Measurements from ENCODE around the gene TSHZ2.
A peak's percentile ranks its signal among the peaks of the same experiment; 100 is the strongest.

Gene TSHZ2

DNA sequence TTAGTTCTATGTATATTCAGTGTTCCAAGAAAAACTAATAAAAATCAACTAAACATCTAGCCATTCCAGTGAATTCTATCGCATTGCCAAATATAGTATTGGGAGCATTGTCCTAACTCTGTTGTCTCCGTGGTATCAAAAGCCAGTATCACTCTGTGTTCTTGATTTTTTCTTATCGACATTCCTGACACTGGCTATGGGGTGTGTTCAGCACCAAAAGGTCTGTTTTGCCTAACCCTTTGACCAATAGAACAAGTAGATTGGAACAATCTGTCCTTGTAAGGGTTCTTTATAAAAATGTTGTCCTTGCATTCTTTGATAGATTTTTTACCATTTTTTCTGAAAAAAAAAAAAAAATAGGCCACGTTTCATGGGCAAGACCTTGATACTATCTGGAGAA lies 161.5 kb downstream of the TSHZ2 start:
- DNase-seq (ENCODE audit: low spot score): no peak

DNA sequence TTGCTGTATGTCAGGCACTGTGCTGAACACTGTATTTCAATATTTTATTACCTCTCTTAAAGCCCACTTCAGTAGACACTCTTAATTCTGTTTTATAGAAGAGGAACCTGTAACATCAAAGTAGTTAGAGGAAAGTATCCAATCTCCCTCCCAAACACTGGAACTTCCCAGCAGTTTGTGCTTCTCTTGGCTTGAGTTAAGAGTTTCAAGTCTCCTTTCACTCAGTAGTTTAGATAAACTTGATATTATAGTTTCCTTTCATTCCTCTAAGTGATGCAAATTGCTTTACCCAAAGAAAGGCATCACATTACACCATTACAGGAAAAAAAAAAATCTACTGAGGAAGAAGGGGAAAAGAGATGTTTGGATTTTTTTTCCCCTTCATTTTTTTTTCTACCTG lies 164.3 kb downstream of the TSHZ2 start:
- no peak for DNase-seq (ENCODE audit: low spot score)

DNA sequence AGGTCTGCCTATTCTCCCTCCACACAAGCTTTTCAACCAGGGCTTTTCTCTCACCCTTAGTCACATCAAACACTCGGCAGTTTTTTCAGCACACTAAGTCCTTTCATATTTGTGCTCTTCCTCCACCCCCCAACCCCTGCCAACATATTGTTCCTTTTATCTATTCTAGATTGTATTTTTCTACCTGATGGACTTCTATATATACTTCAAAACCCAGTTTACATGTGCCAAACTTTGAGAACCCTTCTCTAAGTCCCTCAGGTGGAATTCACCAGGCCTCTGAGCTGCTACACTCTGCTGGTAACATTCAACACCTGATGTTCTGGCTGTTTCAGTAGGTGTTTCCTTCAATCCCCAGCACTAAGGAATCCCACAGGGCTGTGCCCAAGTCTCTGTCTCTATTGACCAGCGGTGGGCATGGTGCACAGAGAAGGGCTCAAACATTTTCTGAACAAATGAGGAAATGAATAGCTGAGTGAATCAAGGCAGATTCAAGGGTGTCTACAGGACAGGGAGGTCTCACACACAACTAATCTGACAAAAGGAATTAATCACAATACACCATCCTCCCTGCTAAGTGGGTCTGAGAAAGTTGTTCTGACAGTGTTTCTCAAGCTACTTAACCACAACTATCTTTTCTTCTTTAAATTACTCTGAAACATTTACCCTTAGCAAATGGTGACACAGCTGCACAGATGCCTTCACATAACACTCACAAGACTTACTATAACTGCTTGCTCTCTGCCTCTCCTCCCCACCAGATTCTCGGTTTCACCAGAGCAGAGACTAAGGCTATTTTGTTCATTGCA lies 166.5 kb downstream of the TSHZ2 start:
- DNase-seq (ENCODE audit: low spot score): no peak

DNA sequence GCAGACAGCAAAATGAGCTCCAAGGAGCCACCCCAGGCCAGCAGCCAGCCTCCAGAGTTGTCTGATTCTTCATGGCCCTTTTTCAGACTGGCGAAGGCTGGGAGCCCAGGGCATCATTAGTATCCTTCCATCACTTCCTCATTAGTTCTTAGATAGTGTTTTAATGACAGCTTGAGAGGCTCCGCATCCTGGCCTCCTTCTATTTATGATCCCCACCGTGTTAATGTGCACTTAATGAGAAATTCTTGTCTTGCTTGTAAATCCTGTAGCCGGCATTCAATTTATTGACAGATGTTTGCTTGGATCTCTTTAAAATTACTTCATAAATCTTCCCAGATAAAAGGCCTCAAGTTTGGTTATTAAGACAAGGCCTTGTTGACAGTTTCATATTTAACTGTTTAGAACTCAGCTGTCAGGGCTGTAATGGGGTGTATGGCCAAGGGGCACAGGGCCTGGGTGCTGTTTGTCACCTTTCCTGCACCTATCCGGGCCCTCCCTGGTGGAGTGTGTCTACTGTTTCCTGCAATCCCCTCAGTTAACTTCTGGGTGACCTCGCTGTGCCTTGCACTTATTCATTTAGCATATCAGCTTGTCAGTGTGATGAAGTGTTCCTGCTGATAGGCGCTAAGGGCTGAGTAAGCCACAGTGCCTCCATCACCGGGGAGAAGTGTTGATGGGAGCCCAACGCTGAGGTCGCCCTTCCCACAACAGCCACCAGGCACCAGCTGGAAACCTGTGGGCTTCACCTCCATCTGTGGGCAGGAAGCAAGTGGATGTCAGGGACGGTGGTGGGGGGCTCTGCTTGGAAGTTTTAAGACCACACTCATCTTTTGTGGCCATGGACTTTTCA lies 169.3 kb downstream of the TSHZ2 start:
- no peak for DNase-seq (ENCODE audit: low spot score)

DNA sequence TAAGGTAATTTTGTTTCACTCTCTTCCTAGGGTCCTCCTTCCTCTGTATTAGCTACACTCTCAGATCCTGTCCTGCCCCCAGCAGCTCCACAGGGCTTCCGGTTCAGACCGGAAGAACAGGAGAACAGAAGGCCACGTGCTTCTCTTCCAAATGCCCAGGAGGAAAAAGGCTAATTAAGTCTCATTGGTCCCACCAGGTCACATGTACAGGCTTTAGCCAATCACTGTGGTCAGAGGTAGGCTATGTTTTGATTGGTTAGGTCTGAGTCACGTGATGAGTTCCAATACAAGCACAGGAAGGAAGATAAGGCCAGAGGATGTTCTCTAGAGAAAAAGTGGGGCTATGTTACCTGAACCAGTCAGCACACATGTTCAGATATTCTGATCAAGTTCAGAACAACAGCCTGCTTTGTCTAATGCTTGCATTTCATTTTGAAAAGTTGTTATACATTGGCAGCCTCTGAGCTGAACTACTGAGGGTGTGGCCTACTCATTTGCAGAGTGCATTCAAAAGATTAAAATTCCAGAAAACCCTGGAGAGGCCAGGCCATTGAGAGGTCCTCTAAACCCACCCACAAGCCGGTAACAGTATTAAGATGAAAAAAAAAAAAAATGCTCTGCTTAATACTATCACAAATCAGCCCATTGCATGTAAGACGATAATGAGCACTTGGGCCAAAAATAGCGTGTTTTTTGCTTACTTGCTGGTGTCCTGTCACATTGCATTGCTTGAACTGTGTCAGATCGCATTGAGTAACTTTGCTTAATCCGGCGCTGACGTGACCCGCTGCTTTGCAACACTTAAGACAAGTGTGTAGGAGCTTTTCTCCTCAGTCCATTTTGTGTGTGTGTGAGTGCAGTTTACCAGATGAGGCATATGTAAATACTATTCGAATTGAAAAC lies 170.3 kb downstream of the TSHZ2 start:
- no peak for DNase-seq (ENCODE audit: low spot score)

DNA sequence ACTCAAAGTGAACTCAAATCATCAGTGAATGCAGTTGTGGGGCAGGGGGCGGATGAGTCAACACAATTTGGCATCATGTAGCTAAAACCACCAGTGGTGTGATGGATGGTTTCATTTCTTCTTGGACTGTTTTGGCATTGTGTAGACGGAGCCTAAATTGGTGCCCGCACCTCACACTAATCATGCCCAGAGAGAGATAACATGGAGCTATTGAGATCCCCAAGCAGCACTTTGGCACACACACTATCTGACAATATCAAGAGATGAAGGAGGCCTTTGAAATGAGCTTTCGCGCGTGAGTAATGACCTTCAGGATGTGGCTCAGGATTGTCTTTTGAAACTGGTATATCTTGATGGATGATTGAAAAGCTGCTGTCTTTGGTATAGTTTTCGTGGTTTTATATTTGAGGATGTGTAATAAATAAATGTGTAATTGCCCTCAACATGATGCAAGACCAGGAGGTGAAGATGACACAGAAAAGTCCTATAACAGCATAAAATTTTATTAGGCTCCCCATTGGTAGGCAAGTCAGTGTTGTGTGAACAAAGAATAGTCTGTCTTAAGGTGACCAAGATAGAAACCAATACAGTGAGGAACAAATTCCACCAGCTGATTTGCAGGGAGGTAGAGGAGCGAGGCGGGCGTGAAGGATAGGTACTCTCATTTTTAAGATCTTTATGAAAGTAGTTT lies 174.2 kb downstream of the TSHZ2 start:
- no peak for DNase-seq (ENCODE audit: low spot score)

DNA sequence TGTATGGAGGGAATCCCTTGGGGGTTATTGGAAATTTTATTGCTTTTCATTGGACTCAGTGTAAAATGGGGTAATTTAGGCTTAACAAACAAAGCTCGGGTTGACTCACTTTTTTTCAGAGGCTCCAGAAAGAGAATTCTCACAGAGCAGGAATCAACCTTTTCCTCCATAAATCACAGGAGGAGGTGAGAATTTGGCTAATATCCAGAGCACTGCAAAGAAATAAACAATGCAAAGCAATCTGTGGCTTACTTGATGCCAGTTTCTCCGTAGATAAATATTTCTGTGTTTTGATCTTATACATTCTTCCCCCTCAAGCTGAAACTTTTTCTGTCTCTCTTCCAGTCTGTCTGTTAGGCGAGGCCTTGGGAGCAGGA lies 176.6 kb downstream of the TSHZ2 start:
- DNase-seq (ENCODE audit: low spot score): no peak

DNA sequence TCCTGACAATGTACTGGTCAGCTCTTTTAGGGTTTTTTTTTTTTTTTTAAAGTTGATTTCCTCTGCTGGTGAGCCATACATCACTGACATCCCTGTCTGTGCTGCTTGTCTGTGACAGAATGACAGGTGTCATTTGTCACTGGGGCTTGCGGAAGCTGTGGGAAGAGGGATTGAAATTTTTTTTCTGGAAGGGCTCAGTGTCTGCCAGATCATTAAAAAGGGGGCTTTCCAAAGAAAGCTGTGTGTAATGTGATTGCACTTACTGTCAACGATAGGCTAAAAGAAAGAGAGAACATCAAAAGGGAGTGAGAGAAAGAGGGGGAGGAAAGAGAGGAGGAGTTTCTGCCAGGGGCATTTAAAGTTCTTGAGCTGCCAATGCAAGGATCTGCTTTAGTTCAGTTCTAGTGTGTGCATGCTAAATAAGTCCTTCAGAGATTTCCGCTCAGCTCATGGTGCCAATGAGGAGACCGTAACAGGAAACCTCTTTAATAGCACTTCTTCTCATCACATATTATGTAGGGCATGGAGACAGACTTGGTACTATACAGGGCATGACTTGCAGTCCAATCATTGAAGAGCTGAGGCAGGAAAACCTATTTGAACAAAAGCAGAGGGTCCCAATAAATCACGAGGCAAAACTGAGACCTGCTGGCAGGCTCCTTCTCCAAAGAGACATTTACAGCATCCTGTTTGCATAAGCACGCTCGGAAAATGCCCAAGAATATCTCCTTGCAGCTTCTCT lies 177.2 kb downstream of the TSHZ2 start:
- no peak for DNase-seq (ENCODE audit: low spot score)

DNA sequence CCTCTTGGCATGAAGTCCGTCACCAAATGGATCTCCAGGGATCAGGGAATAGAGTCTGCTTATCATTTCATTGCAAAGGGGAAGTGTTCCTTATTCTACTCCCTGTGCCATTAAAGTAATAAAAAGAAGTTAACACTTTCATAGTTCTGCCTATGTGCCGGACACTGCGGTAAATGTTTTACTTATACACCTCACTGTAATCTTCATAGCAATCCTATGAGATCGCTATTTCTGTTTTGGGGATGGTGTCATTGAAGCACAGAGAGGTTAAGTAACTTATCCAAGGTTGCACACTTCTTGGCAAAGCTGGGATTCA lies 177.7 kb downstream of the TSHZ2 start:
- DNase-seq (ENCODE audit: low spot score): no peak

DNA sequence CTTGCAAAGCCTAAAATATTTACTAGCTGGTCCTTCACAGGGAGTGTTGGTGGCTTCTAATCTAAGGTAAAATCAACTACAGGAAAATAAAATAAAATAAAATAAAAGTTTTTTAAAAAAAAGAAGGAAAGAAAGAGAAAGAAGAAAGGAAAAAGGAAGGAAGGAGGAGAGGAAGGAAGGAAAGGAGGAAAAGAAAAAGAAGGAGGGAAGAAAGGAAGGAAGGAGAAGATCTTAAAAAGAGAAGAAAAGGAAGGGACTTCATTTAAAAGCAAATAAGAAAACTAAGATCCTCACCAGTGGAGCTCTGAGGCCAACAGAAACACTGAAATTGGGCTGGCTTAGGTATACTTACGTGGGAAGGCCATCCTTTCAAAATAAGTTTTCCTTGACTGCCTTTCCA lies 178.4 kb downstream of the TSHZ2 start:
- no peak for DNase-seq (ENCODE audit: low spot score)

DNA sequence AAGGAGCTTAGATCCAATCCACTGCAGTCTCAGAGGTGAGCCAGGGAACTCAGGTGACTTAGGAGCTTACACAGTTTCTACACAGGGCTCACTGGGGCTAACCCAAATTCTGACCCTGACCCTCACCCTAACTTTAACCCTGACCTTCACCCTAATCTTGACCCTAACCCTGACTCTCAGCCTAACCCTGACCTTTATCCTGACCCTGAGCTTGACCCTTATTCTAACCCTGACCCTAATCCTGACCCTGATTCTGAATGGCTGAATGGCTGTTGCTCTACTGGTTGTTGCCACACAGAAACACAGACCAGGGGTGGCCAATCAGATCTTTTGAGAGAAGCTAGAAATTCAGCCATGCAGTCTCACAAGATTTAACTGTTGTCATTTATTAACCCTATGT lies 180.1 kb downstream of the TSHZ2 start:
- DNase-seq (ENCODE audit: low spot score): no peak

DNA sequence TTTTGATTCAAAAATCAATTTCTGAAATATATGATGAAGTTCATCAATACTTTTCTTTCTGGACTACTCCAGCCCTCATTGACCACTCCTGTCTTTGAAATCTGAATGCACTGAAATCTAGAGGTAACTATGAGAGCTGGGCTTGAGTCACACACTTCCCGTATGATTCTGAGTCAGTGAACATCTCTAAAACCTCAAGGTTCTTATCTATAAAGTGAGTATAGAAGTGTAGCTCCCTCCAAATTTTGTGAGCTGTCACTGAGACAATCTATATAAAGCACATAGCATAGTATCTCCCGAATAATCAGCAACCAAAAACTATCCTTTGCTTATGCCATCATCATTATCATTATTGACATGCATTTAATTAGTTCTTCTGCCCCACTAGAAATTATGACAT lies 182.4 kb downstream of the TSHZ2 start:
- no peak for DNase-seq (ENCODE audit: low spot score)

DNA sequence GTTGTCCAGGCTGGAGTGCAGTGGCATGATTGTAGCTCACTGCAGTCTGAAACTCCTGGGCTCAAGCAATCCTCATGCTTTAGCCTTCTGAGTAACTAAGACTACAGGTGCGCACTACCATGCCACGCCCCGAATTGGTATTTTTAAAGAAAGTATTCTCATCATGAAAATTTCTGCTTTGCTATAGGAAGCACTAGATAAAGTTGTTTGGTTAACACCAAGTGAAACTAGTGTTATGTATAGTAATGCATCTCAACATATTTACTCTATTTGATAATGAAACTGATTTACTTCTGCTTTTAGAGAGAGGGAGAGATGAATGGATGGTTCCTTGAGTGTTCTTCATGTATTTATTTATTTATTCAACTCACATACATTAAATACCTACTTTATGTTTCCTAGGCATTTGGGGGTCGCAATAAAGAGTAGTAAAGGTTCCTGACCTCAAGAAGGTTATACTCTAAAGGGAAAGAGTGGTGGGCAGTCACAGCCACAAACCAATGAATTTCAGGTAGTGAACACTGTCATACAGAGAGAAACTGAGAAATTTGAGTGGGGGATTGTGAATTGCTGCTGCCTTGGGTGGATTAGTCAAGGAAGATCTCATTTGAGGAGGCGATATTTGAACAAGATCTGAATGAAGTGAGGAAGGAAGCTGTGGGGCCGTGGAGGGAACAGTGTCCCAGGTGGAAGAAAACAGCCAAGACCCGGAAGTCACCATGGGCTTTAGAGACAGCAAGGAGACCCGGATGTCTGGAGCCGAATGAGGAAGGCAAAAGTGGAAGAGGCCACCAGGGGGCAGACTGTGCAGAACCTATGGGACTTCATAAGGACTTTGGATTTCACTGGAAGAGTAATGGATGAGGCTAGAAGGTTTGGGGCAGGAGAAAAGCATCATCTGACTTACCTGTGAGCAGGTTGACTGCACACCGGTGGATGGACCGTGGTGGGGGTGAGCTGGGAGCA lies 185.6 kb downstream of the TSHZ2 start:
- DNase-seq (ENCODE audit: low spot score): peak; percentile 61

DNA sequence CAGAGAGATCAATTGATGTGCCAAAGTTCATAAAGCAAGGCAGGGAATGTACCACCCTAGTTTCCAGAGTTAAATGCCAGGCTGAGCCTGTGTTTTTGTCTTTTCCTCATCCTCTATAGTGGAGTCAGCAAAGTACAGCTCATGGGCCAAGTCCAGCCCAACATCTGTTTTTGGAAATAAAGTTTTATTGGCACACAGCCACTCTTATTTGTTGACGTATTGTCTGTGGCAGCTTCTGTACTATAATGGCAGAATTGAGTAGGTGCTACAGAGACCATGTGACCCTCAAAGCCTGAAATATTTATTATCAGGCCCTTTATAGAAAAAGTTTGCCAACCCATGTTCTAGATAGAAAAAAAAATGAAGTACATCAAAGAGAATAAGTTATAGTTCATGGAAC lies 187.0 kb downstream of the TSHZ2 start:
- DNase-seq (ENCODE audit: low spot score): no peak

DNA sequence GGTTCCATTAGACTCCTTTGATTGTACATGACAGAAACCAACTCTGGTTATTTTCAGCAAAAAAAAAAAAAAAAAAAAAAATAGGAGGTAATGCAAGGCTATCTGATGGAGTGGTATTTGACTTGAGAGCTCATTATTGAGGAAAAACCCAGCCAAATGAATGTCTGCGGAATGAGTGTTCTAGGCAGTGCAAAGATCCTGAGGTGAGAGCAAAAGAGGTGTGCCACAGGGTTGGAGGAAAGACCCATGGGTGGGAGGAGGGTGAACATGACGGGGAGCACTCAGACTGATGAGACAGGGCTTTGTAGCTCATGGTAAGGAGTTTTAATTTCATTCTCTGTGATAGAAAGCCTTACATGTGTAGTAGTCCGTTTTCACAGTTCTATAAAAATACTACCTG lies 188.9 kb downstream of the TSHZ2 start:
- no peak for DNase-seq (ENCODE audit: low spot score)

DNA sequence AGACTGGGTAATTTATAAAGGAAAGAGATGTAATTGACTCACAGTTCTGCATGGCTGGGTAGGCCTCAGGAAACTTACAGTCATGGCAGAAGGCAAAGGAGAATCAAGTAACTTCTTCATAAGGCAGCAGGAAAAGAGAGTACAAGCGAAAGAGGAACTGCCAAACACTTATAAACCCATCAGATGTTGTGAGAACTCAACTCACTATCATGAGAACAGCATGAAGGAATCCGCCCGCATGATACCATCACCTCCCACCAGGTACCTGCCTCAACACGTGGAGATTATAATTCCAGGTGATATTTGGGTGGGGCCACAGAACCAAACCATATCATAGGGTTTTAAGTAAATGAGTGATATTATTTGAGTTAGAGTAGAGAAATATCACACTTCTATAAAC lies 189.3 kb downstream of the TSHZ2 start:
- no peak for DNase-seq (ENCODE audit: low spot score)

DNA sequence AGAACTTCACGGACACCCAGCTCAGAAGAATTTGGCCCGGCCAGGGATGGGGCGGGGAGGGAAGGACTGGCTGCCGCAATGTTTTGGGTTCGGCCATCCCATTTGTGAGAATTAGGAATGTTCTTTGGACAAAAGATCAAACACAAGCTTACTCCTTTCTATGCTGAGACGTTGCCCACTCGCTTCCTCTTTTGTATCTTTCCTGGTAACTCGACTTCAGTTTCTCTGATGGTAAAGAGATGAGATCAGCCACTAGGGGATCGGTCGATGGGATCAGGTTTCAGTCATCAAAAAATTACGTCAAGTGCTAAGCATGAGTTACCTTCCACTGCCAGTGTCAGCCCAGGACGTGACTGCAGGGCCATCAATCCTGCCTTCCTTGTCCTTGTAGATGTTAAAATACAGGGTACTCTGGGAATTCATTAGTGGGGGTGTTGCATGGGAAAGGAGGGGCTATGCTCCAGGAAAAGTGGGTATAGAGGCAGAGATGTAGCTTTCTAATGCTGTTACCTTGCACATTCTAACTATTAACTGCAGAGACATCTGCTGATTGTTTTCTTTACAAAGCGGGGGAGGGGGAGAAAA lies 190.2 kb downstream of the TSHZ2 start:
- peak; percentile 80 for DNase-seq (ENCODE audit: low spot score)

DNA sequence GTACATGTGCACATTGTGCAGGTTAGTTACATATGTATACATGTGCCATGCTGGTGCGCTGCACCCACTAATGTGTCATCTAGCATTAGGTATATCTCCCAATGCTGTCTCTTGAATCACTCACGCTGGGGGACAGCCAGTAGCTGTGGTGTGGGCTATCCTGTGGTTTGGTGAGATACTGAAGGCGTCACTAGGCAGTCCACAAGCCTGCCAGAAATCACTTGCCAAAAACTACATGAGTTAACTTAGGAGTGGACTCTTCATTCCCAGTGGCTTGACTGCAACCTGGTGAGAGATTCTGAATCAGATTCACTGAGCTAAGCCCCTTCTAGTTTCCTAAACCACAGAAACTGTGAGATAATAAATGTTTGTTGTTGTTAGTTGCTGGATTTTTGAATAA lies 191.3 kb downstream of the TSHZ2 start:
- no peak for DNase-seq (ENCODE audit: low spot score)

DNA sequence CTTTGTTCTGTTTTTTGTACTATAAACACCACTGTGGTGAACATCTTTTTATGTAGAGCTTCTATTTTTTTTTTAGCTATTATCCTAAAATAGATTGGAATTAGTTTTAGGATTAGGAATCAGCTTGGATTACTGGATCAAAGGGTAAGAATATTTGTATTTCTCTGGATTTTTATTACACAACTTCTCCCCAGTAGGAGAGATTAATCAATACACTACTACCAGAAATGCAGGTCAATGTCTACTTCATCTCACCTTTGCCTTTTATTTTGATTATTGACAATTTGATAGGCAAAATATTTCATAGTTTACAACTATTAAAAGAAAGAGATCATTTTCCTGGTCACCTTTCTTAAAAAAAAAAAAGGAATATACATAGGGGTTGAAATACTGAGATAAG lies 191.9 kb downstream of the TSHZ2 start:
- DNase-seq (ENCODE audit: low spot score): no peak

DNA sequence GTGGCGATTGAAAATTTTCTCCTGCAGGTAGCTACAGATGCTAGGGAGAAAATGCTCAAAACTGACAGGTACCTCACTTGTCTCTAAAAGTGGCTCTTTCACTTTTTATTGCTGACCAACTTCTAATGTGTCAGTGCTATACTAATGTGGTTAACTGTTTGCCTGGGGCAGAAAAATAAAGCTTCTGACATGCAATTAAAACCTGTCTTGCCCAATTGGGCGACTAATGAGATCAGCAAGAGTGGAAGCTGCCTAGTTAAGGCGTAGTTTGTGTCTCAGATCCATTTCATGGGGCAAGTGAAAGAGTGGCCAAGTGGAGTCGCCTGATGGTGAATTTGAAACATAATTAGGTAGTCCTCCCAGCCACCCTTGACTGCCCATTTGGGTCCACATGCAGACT lies 193.3 kb downstream of the TSHZ2 start:
- DNase-seq (ENCODE audit: low spot score): no peak
